Tibial nerve (tissue), 4 donors: ENCODE results near the gene UGT2A3.

Source experiments
- EP300 ChIP-seq, 2 donors: sonication (generic); formaldehyde crosslinking; IDR thresholded peaks; one replicate each; pipeline ENCODE4 v1.6.1; 2017; ENCODE audit warnings: antibody characterized with exemption in 2 of 2, mild to moderate bottlenecking in 1 of 2
- POLR2A ChIP-seq, 2 donors: fragments of 450-650 bp; IDR thresholded peaks; one replicate each; pipeline ENCODE4 v1.6.1; 2017; ENCODE audit warnings: antibody characterized with exemption in 2 of 2, mild to moderate bottlenecking in 2 of 2, moderate library complexity in 2 of 2
- TF ChIP-seq, protein P1 (sequence below), 5 experiments: fragments of 200-600 bp in 3 of 5; fragments of 450-650 bp in 2 of 5; sonication (generic) in 3 of 5; IDR thresholded peaks; one replicate each; pipeline ENCODE4 v1.5.1; 2016 to 2019; ENCODE audit warnings: antibody characterized with exemption in 5 of 5, mild to moderate bottlenecking in 3 of 5, moderate library complexity in 2 of 5

DNA sequence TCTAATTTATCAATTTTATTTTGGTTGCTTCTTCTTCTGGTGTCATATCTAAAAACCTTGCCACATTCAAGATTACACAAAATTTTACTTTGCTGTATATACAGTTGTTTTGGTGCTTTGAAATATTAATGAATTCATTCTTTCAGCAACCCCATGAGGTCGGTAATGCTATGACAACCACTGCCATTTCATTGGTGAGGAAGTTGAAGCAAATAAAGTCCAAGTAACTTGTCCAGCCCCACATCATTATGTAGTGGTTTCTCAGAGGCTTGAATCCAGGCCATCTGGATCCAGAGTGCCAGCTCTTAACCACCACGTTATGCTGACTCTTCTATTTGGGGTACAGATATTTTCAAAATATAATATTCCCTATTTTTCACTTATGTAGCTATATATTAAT is 42.2 kb downstream of the UGT2A3 start:
- TF ChIP-seq, protein P1, sequence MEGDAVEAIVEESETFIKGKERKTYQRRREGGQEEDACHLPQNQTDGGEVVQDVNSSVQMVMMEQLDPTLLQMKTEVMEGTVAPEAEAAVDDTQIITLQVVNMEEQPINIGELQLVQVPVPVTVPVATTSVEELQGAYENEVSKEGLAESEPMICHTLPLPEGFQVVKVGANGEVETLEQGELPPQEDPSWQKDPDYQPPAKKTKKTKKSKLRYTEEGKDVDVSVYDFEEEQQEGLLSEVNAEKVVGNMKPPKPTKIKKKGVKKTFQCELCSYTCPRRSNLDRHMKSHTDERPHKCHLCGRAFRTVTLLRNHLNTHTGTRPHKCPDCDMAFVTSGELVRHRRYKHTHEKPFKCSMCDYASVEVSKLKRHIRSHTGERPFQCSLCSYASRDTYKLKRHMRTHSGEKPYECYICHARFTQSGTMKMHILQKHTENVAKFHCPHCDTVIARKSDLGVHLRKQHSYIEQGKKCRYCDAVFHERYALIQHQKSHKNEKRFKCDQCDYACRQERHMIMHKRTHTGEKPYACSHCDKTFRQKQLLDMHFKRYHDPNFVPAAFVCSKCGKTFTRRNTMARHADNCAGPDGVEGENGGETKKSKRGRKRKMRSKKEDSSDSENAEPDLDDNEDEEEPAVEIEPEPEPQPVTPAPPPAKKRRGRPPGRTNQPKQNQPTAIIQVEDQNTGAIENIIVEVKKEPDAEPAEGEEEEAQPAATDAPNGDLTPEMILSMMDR (IDR thresholded peaks at IDR 0.05): no peak
- no peak for TF ChIP-seq POLR2A (IDR thresholded peaks at IDR 0.05)
- TF ChIP-seq EP300 (IDR thresholded peaks at IDR 0.05): no peak
